HepG2 (cell line): ENCODE data around the gene AXIN1. TPM values are rescaled to one million over a fixed set of nuclear protein-coding genes. Genes with fewer than 3 reads are reported as not detected.
A peak's percentile ranks its signal among the peaks of the same experiment; 100 is the strongest.

Experiments
- ATAC-seq: fragments of 200-7000 bp; cut with Tn5 transposase; 3 replicates; pipeline ENCODE4 v1.9.1; 2020; ENCODE audit warnings: mild to moderate bottlenecking, moderate library complexity
- BruUV-seq: library from RNA; stranded (reverse); fragments of 400-500 nt; replicated peaks from 2 replicates; lab custom pipeline; 2021; lab: Mats Ljungman, UMichigan
- CTCF ChIA-PET: fragments of 300-600 bp; formaldehyde crosslinking; extraction: SDS; loops from one replicate; lab custom pipeline; 2021; ENCODE audit warnings: low total read pairs, inconsistent platforms, low intra/inter-chr PET ratio; lab: Yijun Ruan, JAX
- POLR2A ChIA-PET: fragments of 350-600 bp; sonication (Branson Sonifier 250); formaldehyde crosslinking; loops from one replicate; lab custom pipeline; 2020; ENCODE audit warnings: antibody characterized with exemption, inconsistent platforms; lab: Yijun Ruan, JAX
- DNase-seq: peaks from one replicate; pipeline ENCODE4 v3.0.0-alpha.2; 2015; ENCODE audit warnings: low spot score
- FAIRE-seq: peaks from 3 replicates; lab custom pipeline; 2011; peaks lifted over from hg19 to GRCh38; lab: Jason Lieb, UNC
- H2AFZ ChIP-seq: one replicate; pipeline ENCODE4 v1.6.1; 2011; ENCODE audit warnings: low read length, inconsistent platforms
- H3K27ac ChIP-seq: fragments of 300-600 bp; 3 replicates; pipeline ENCODE4 v1.8.0; 2011; ENCODE audit warnings: mixed run types, mild to moderate bottlenecking, mixed read lengths, low read length, inconsistent platforms; ENCODE audit not compliant: insufficient read depth; ENCODE audit errors: extremely low read length
- H3K27me3 ChIP-seq, 2 experiments: fragments of 200-600 bp in 1 of 2; 2 replicates in 1 of 2; 3 replicates in 1 of 2; pipeline versions ENCODE4 v1.6.0 to v1.8.0; 2011; ENCODE audit warnings: low read length in 2 of 2, mild to moderate bottlenecking in 2 of 2, moderate library complexity in 2 of 2, inconsistent platforms in 1 of 2; ENCODE audit not compliant: insufficient read depth in 2 of 2, control insufficient read depth in 1 of 2
- H3K36me3 ChIP-seq, 2 experiments: fragments of 200-600 bp in 1 of 2; replicated peaks in 1 of 2; 2 replicates in 1 of 2; 3 replicates in 1 of 2; pipeline versions ENCODE4 v1.5.1 to v1.8.0; 2011; ENCODE audit warnings: low read length in 2 of 2, inconsistent platforms in 1 of 2; ENCODE audit not compliant: insufficient read depth in 2 of 2, control insufficient read depth in 1 of 2
- H3K4me1 ChIP-seq: 2 replicates; pipeline ENCODE4 v1.5.1; 2012; ENCODE audit warnings: low read length, inconsistent platforms; ENCODE audit not compliant: insufficient read depth
- H3K4me2 ChIP-seq: 2 replicates; pipeline ENCODE4 v1.6.0; 2011; ENCODE audit warnings: low read depth, low read length, inconsistent platforms
- H3K4me3 ChIP-seq, 3 experiments: fragments of 200-600 bp in 1 of 3; sonication (generic), shearing (Covaris generic) in 1 of 3; replicated peaks in 1 of 3; 2 replicates each; pipeline ENCODE4 v1.5.1; 2011 to 2016; ENCODE audit warnings: low read length in 3 of 3, inconsistent platforms in 2 of 3, low read depth in 2 of 3, mild to moderate bottlenecking in 2 of 3, control low read depth in 1 of 3, mixed read lengths in 1 of 3; ENCODE audit not compliant: insufficient read depth in 1 of 3
- H3K79me2 ChIP-seq: one replicate; pipeline ENCODE4 v1.6.1; 2011; ENCODE audit warnings: low read length, inconsistent platforms; ENCODE audit not compliant: insufficient read depth
- H3K9ac ChIP-seq: 2 replicates; pipeline ENCODE4 v1.6.0; 2011; ENCODE audit warnings: mild to moderate bottlenecking, low read depth, low read length, inconsistent platforms; ENCODE audit not compliant: insufficient read depth
- H3K9me3 ChIP-seq: 2 replicates; pipeline ENCODE4 v1.5.1; 2012; ENCODE audit warnings: mild to moderate bottlenecking, low read length
- H4K20me1 ChIP-seq: 2 replicates; pipeline ENCODE4 v1.6.0; 2011; ENCODE audit warnings: inconsistent platforms, mild to moderate bottlenecking, low read length, moderate library complexity; ENCODE audit not compliant: insufficient read depth
- AGO2 ChIP-seq: fragments of 200-400 bp; formaldehyde crosslinking; optimal IDR thresholded peaks from 2 replicates; pipeline ENCODE3; 2017; ENCODE audit warnings: mild to moderate bottlenecking, low read depth, low read length, moderate library complexity
- DPF2 ChIP-seq: sonication (generic); formaldehyde crosslinking; IDR thresholded peaks from 2 replicates; pipeline ENCODE4 v1.4.0; 2020; ENCODE audit warnings: mild to moderate bottlenecking, low read depth, missing genetic modification reagents, borderline replicate concordance
- HNRNPH1 ChIP-seq: fragments of 200-400 bp; formaldehyde crosslinking; optimal IDR thresholded peaks from 2 replicates; pipeline ENCODE3; 2017; ENCODE audit warnings: mild to moderate bottlenecking, low read depth, low read length
- MTF2 ChIP-seq: sonication (generic); formaldehyde crosslinking; IDR thresholded peaks from 2 replicates; pipeline ENCODE4 v1.5.0; 2020; ENCODE audit warnings: missing genetic modification reagents, borderline replicate concordance
- NKX3-1 ChIP-seq: sonication (generic); formaldehyde crosslinking; IDR thresholded peaks from 2 replicates; pipeline ENCODE4 v1.5.0; 2020; ENCODE audit warnings: missing genetic modification reagents
- RBFOX2 ChIP-seq: fragments of 200-400 bp; formaldehyde crosslinking; IDR thresholded peaks from 2 replicates; pipeline ENCODE4 v1.6.1; 2017; ENCODE audit warnings: low read depth, mild to moderate bottlenecking, low read length
- ZNF3 ChIP-seq: IDR thresholded peaks from 2 replicates; pipeline ENCODE4 v1.7.0; 2017; ENCODE audit warnings: inconsistent platforms
- WGBS: methylation state at CpG from one replicate; pipeline ENCODE4 v1.1.6; 2017; ENCODE audit warnings: low lambda C conversion rate; 5-methylcytosine and 5-hydroxymethylcytosine counted together
- in situ Hi-C: cut with HindIII; loops from 2 replicates; pipeline ENCODE4 v1.10.0; 2017; ENCODE audit warnings: low pct_unique_long_range_greater_than_20kb; ENCODE audit not compliant: extremely low pct_ligation_motif_present
- intact Hi-C: fragments of 100-400 bp; cut with micrococcal nuclease; formaldehyde crosslinking; loops from one replicate; pipeline ENCODE4 v1.10.0; 2022; ENCODE audit not compliant: unreplicated experiment
- polyA plus RNA-seq, 8 experiments: library from polyadenylated mRNA; depleted of rRNA in 3 of 8; stranded (reverse) in 7 of 8; unstranded in 1 of 8; fragments of >200 nt; fragmentation: Illumina TruSeq in 4 of 8; extraction: Trizol in 4 of 8; gene quantifications; 2 replicates each; pipeline versions ENCODE4 v1.2.1 to v1.2.3, GENCODE V29; 2011 to 2016; ENCODE audit warnings: low read depth in 4 of 8, missing spikeins in 1 of 8, mixed read lengths in 1 of 8; ENCODE audit not compliant: insufficient read depth in 1 of 8
- total RNA-seq, 5 experiments: library from RNA; depleted of rRNA; stranded (reverse); fragments of >200 nt; fragmentation: Illumina TruSeq; extraction: Trizol; gene quantifications; 2 replicates each; pipeline ENCODE4 v1.2.3, GENCODE V29; 2016; ENCODE audit warnings: low read depth in 1 of 5

AXIN1 gene
- total and polyA plus RNA-seq, 2 of the 13 experiments (the other 11 are each of a cell fraction or from before 2014, with no cell fraction given), result 24.0 to 26.0 TPM

- POLR2A ChIA-PET, result no interaction called here
- FAIRE-seq (no peak), DNase-seq (no peak)
These were observed 24.4 kb upstream of the AXIN1 start for GRCh38 chr16:376817-377418.

GRCh38 chr16:375927-376816 lies 23.6 kb upstream of the AXIN1 start:
- no TSS peak for BruUV-seq
- Histone ChIP-seq H3K4me2 (no peak overlapping the region), H4K20me1 (no peaks in the 10 kb centered on the region), H3K27me3 (no peaks in the 10 kb centered on the region), H3K9ac (no peak overlapping the region), H3K4me1 (peaks cover 17% of the 10 kb centered on the region), H3K79me2 (peaks cover 16% of the 10 kb centered on the region), H3K36me3 (peaks cover 16 to 27% of the 10 kb centered on the region in 2 experiments; a peak in 4 of 5 replicates), H3K4me3 (no peak overlapping the region), H3K9me3 (no peaks in the 10 kb centered on the region), H2AFZ (no peak overlapping the region), H3K27ac (no peak overlapping the region)
- CTCF ChIA-PET, result no interaction called here
- in situ Hi-C loops (no loop called here), intact Hi-C loops (no loop called here)
- POLR2A ChIA-PET, result no interaction called here
- DNase-seq (no peak), FAIRE-seq (no peak), ATAC-seq (no peak)
- TF ChIP-seq AGO2 (peak; percentile 58), RBFOX2 (peak; percentile 32; the same call in 1 of the 2 replicates), ZNF3 (CRISPR knock-in tag) (no peak)
- WGBS, result 91% methylated on average over 7 of the region's 44 CpGs

More at GRCh38 chr16:376817-377418, 24.4 kb upstream of the AXIN1 start:
- Histone ChIP-seq H3K4me2 (no peak overlapping the region), H3K27me3 (no peaks in the 10 kb centered on the region), H3K9me3 (no peaks in the 10 kb centered on the region), H3K4me3 (no peak overlapping the region), H4K20me1 (no peaks in the 10 kb centered on the region), H3K27ac (no peak overlapping the region), H2AFZ (no peak overlapping the region), H3K9ac (no peak overlapping the region), H3K36me3 (peaks cover 16 to 24% of the 10 kb centered on the region in 2 experiments; a peak in 4 of 5 replicates), H3K79me2 (peaks cover 16% of the 10 kb centered on the region), H3K4me1 (peaks cover 17% of the 10 kb centered on the region)
- intact Hi-C loops (no loop called here), in situ Hi-C loops (no loop called here)
- CTCF ChIA-PET, result no interaction called here
- no TSS peak for BruUV-seq
- ATAC-seq, result no peak
- 98% methylated on average over 25 of the region's 26 CpGs for WGBS
- TF ChIP-seq NKX3-1 (CRISPR knock-in tag) (no peak), MTF2 (no peak), DPF2 (CRISPR knock-in tag) (no peak), HNRNPH1 (no peak)
